Pancreas (tissue), 10 donors: ENCODE data around the gene THYN1. TPM values are rescaled to one million over a fixed set of nuclear protein-coding genes. Genes with fewer than 3 reads are reported as not detected.
A peak's percentile ranks its signal among the peaks of the same experiment; 100 is the strongest.
"Not testable (repeated sequence)": the region's sequence is repeated elsewhere in the genome, so short reads cannot be mapped to it uniquely, and the experiment has no call there.

Source experiments
- ATAC-seq, 4 donors: fragments of 200-7000 bp; cut with Tn5 transposase; one replicate each; pipeline versions ENCODE4 v1.8.0 to v1.9.1; 2020; ENCODE audit warnings: mild to moderate bottlenecking in 4 of 4, moderate library complexity in 4 of 4
- DNase-seq, 6 donors: peaks; one replicate each; pipeline ENCODE4 v3.0.0-alpha.2; 2020
- FAIRE-seq: peaks from 2 replicates; lab custom pipeline; 2012; peaks lifted over from hg19 to GRCh38; lab: Jason Lieb, UNC
- H3K27ac ChIP-seq, 4 donors: fragments of 200-600 bp; sonication (generic); 1 replicate in 3 of 4; 2 replicates in 1 of 4; pipeline versions ENCODE4 v1.5.0 to v1.8.0; 2020
- H3K27me3 ChIP-seq, 4 donors: fragments of 200-600 bp; one replicate each; pipeline ENCODE4 v1.8.0; 2021
- H3K36me3 ChIP-seq, 3 donors: fragments of 200-600 bp; sonication (generic) in 1 of 3; one replicate each; pipeline versions ENCODE4 v1.5.0 to v1.8.0; 2020 to 2021
- H3K4me1 ChIP-seq, 3 donors: fragments of 200-600 bp; one replicate each; pipeline ENCODE4 v1.8.0; 2021
- H3K4me3 ChIP-seq, 4 donors: fragments of 200-600 bp; sonication (generic) in 2 of 4; one replicate each; pipeline versions ENCODE4 v1.5.0 to v1.8.0; 2020 to 2021
- H3K9me3 ChIP-seq, 4 donors: fragments of 200-600 bp; one replicate each; pipeline ENCODE4 v1.8.0; 2021
- CTCF ChIP-seq, 4 donors: fragments of 200-600 bp; sonication (generic) in 3 of 4; IDR thresholded peaks; one replicate each; pipeline versions ENCODE4 v1.5.0 to v1.8.0; 2021; ENCODE audit warnings: antibody characterized with exemption in 4 of 4
- WGBS, 2 donors: extraction: QIAGEN DNeasy Blood & Tissue Kit; methylation state at CpG; one replicate each; pipeline ENCODE4 v1.1.7; 2013; 5-methylcytosine and 5-hydroxymethylcytosine counted together
- intact Hi-C, 3 donors: fragments of 100-400 bp; cut with DNase I; formaldehyde crosslinking; loops; one replicate each; pipeline versions ENCODE4 v1.11.1 to v1.14.2; 2022
- polyA plus RNA-seq, 2 donors: library from polyadenylated mRNA; stranded (reverse); fragments of 200-250 nt; gene quantifications; one replicate each; pipeline ENCODE4 v1.2.3, GENCODE V29; 2013
- total RNA-seq, 6 donors: library from RNA; stranded (reverse); fragmentation: NEBNext Ultra II Directional in 4 of 6; extraction: Animal tissue kit (Norgen Biotek cat#: 25700) in 4 of 6; gene quantifications; one replicate each; pipeline versions ENCODE4 v1.2.1 to v1.2.4, GENCODE V29; 2021 to 2023
- donor health status: healthy with polysubstance abuse.
- donor health status: DM: no; HTN: no; CAD: no; lungs with moderate emphysema.
- donor health status: DM: no; HTN: no; CAD: no.
- donor health status: control.
- donor health status: control.
- donor health status: Bipolar disorder and iron deficiency.
- donor health status: DM: yes; HTN: yes; CAD: no.
- donor health status: DM: no; HTN: no; CAD: no.
- donor health status: DM: no; HTN: no; CAD: no.
- donor health status: DM: yes; HTN: yes; CAD: no.

THYN1 gene
- total and polyA plus RNA-seq, 8 donors, result 10.3 to 50.0 (median 17.5) TPM

- Histone ChIP-seq H3K27ac (no peak overlapping the region), H3K4me1 (no peaks in the 10 kb centered on the region), H3K36me3 (no peaks in the 10 kb centered on the region), H3K27me3 (no peaks in the 10 kb centered on the region), H3K4me3 (no peak overlapping the region), H3K9me3 (no peaks in the 10 kb centered on the region)
- DNase-seq (no peak), ATAC-seq (no peak), FAIRE-seq (no peak)
- TF ChIP-seq CTCF (IDR thresholded peaks at IDR 0.05), result no peak
- intact Hi-C loops, result no loop called here
- 73 to 82% methylated on average over 12 of the region's 12 CpGs for WGBS, 2 donors
These were observed 34.4 kb upstream of the THYN1 start for GRCh38 chr11:134287561-134287960.

GRCh38 chr11:134284349-134284748, 31.2 kb upstream of the THYN1 start:
- H3K36me3 ChIP-seq, H3K27ac ChIP-seq, H3K4me1 ChIP-seq, ATAC-seq, H3K9me3 ChIP-seq, H3K27me3 ChIP-seq, DNase-seq, FAIRE-seq, intact Hi-C loops, H3K4me3 ChIP-seq: not testable (repeated sequence)
- WGBS, 2 donors, result 81 to 92% methylated on average over 5 of the region's 5 CpGs

- FAIRE-seq (no peak), ATAC-seq (no peak), DNase-seq (no peak)
- no peaks in the 10 kb centered on the region for H3K9me3 ChIP-seq
- intact Hi-C loops, result no loop called here
- no peak overlapping the region for H3K4me3 ChIP-seq
- no peaks in the 10 kb centered on the region for H3K4me1 ChIP-seq
- WGBS, 2 donors, result 81 to 84% methylated on average over 16 of the region's 16 CpGs
- H3K27me3 ChIP-seq, result no peaks in the 10 kb centered on the region
- no peak overlapping the region for H3K27ac ChIP-seq
- H3K36me3 ChIP-seq, result no peaks in the 10 kb centered on the region
- no peak for TF ChIP-seq CTCF (IDR thresholded peaks at IDR 0.05)
These were observed 30.5 kb upstream of the THYN1 start for GRCh38 chr11:134283461-134284230.

GRCh38 chr11:134282121-134283045, 29.2 kb upstream of the THYN1 start:
- ATAC-seq (peak in 2 of 4 donors; percentile 57 to 85), FAIRE-seq (no peak), DNase-seq (no peak)
- TF ChIP-seq CTCF (IDR thresholded peaks at IDR 0.05), result no peak
- H3K27me3 ChIP-seq, result peaks cover 0 to 6% (median 0%) of the 10 kb centered on the region in 4 donors
- 79 to 81% methylated on average over 22 of the region's 22 CpGs for WGBS, 2 donors
- no peak overlapping the region for H3K4me3 ChIP-seq
- no peak overlapping the region for H3K27ac ChIP-seq
- H3K4me1 ChIP-seq, result no peaks in the 10 kb centered on the region
- no peaks in the 10 kb centered on the region for H3K36me3 ChIP-seq
- no peaks in the 10 kb centered on the region for H3K9me3 ChIP-seq
- intact Hi-C loops, result no loop called here

- FAIRE-seq, DNase-seq, H3K4me3 ChIP-seq, H3K9me3 ChIP-seq, ATAC-seq, H3K4me1 ChIP-seq, intact Hi-C loops, H3K36me3 ChIP-seq, H3K27ac ChIP-seq: not testable (repeated sequence)
- WGBS, 2 donors, result 81% methylated on average over 11 of the region's 17 CpGs; no CpG with 5 or more reads in 1 of the 2 donors
- peaks cover 0 to 13% (median 3%) of the 10 kb centered on the region in 4 donors for H3K27me3 ChIP-seq
These were observed 28.5 kb upstream of the THYN1 start for GRCh38 chr11:134281635-134282034.
